HEK293T (cell line): ENCODE measurements around the gene CD2AP.

Experiments
- CTCF ChIA-PET: fragments of 350-600 bp; formaldehyde crosslinking; extraction: SDS; loops from one replicate; lab custom pipeline; 2021; ENCODE audit warnings: antibody characterized with exemption, inconsistent platforms; lab: Yijun Ruan, JAX
- POLR2A ChIA-PET: fragments of 350-600 bp; formaldehyde crosslinking; extraction: SDS; loops from one replicate; lab custom pipeline; 2020; ENCODE audit warnings: antibody characterized with exemption, inconsistent platforms; lab: Yijun Ruan, JAX
- DNase-seq: peaks from one replicate; pipeline ENCODE4 v3.0.0; 2012; ENCODE audit warnings: mixed read lengths; ENCODE audit errors: extremely low spot score
- ARNT ChIP-seq: fragments of 450-650 bp; IDR thresholded peaks from 2 replicates; pipeline ENCODE4 v1.6.1; 2017; ENCODE audit warnings: mild to moderate bottlenecking
- BHLHE40 ChIP-seq: fragments of 450-650 bp; IDR thresholded peaks from 2 replicates; pipeline ENCODE4 v1.6.1; 2016; ENCODE audit warnings: mild to moderate bottlenecking, moderate library complexity, borderline replicate concordance
- CTBP1 ChIP-seq: fragments of 450-650 bp; IDR thresholded peaks from 2 replicates; pipeline ENCODE4 v1.6.1; 2016; ENCODE audit warnings: borderline replicate concordance
- ELF4 ChIP-seq: fragments of 450-650 bp; IDR thresholded peaks from 2 replicates; pipeline ENCODE4 v1.6.1; 2017; ENCODE audit warnings: antibody characterized with exemption
- FOXA1 ChIP-seq: fragments of 450-650 bp; IDR thresholded peaks from 2 replicates; pipeline ENCODE4 v1.6.1; 2016; ENCODE audit warnings: mild to moderate bottlenecking
- FOXK2 ChIP-seq: fragments of 450-650 bp; IDR thresholded peaks from 2 replicates; pipeline ENCODE4 v1.6.1; 2016; ENCODE audit warnings: mild to moderate bottlenecking
- FOXM1 ChIP-seq: fragments of 450-650 bp; IDR thresholded peaks from 2 replicates; pipeline ENCODE4 v1.6.1; 2017; ENCODE audit warnings: mild to moderate bottlenecking, borderline replicate concordance
- HDGF ChIP-seq: fragments of 450-650 bp; IDR thresholded peaks from 2 replicates; pipeline ENCODE4 v1.6.1; 2017; ENCODE audit warnings: antibody characterized with exemption, borderline replicate concordance
- L3MBTL2 ChIP-seq: fragments of 450-650 bp; conservative IDR thresholded peaks from 2 replicates; pipeline ENCODE4 v1.6.1; 2016; ENCODE audit warnings: mild to moderate bottlenecking
- LEF1 ChIP-seq: fragments of 450-650 bp; IDR thresholded peaks from 2 replicates; pipeline ENCODE4 v1.6.1; 2017; ENCODE audit warnings: mild to moderate bottlenecking, borderline replicate concordance
- NFRKB ChIP-seq: fragments of 450-650 bp; IDR thresholded peaks from 2 replicates; pipeline ENCODE4 v1.6.1; 2016; ENCODE audit warnings: mild to moderate bottlenecking, moderate library complexity
- PKNOX1 ChIP-seq: fragments of 450-650 bp; IDR thresholded peaks from 2 replicates; pipeline ENCODE4 v1.6.1; 2016
- SP1 ChIP-seq: fragments of 450-650 bp; IDR thresholded peaks from 2 replicates; pipeline ENCODE4 v1.6.1; 2017
- SUZ12 ChIP-seq: fragments of 450-650 bp; IDR thresholded peaks from 2 replicates; pipeline ENCODE4 v1.6.1; 2016; ENCODE audit warnings: mild to moderate bottlenecking
- ZNF384 ChIP-seq: fragments of 450-650 bp; IDR thresholded peaks from 2 replicates; pipeline ENCODE4 v1.6.1; 2016

Gene CD2AP

GRCh38 chr6:47663462-47664216 lies 186.1 kb downstream of the CD2AP start:
- CTCF ChIA-PET, result interaction anchor here (0.5 kb wide), 1 partner anchor 83 kb away, joined by 3 read pairs; no protein-coding TSS in a partner anchor
- TF ChIP-seq LEF1 (no peak), SP1 (no peak), BHLHE40 (no peak), L3MBTL2 (no peak), NFRKB (no peak), ELF4 (no peak), ZNF384 (no peak)
- POLR2A ChIA-PET, result no interaction called here
- DNase-seq, result no peak

- no peak for DNase-seq
- ChIA-PET CTCF (no interaction called here), POLR2A (no interaction called here)
- TF ChIP-seq L3MBTL2 (no peak), ARNT (no peak), BHLHE40 (no peak), PKNOX1 (no peak), NFRKB (no peak), HDGF (no peak), LEF1 (no peak), FOXK2 (no peak)
These were observed 187.5 kb downstream of the CD2AP start for GRCh38 chr6:47665112-47665511.

- 0 out of 2 replicates have a peak, but pooled peaks have one; percentile 33 for TF ChIP-seq ZNF384
- TF ChIP-seq LEF1, result no peak
- CTCF ChIA-PET, result no interaction called here
- no peak for DNase-seq
- POLR2A ChIA-PET, result interaction anchor here (1.5 kb wide), 1 partner anchor 16 kb away, joined by 3 read pairs; no protein-coding TSS in a partner anchor
These were observed 192.3 kb downstream of the CD2AP start for GRCh38 chr6:47669684-47670513.

GRCh38 chr6:47670851-47671250 lies 193.3 kb downstream of the CD2AP start:
- TF ChIP-seq ELF4 (no peak), PKNOX1 (no peak), NFRKB (no peak), CTBP1 (no peak), BHLHE40 (no peak), FOXK2 (no peak), LEF1 (no peak), ZNF384 (no peak), SP1 (no peak), HDGF (no peak), SUZ12 (no peak), FOXA1 (no peak)
- CTCF ChIA-PET, result no interaction called here
- DNase-seq, result no peak
- POLR2A ChIA-PET, result interaction anchor here (1.5 kb wide), 1 partner anchor 15 kb away, joined by 3 read pairs; no protein-coding TSS in a partner anchor

GRCh38 chr6:47671777-47672176 lies 194.2 kb downstream of the CD2AP start:
- CTCF ChIA-PET, result no interaction called here
- DNase-seq, result no peak
- TF ChIP-seq L3MBTL2 (no peak), FOXK2 (no peak), SUZ12 (no peak), PKNOX1 (no peak), LEF1 (no peak), HDGF (no peak), ZNF384 (no peak), CTBP1 (no peak)
- POLR2A ChIA-PET, result no interaction called here

GRCh38 chr6:47672816-47673215 lies 195.2 kb downstream of the CD2AP start:
- no peak for DNase-seq
- ChIA-PET CTCF (no interaction called here), POLR2A (no interaction called here)
- TF ChIP-seq L3MBTL2, result no peak
- no peak for TF ChIP-seq BHLHE40
- no peak for TF ChIP-seq FOXA1

GRCh38 chr6:47674673-47675072 lies 197.1 kb downstream of the CD2AP start:
- CTCF ChIA-PET, result no interaction called here
- POLR2A ChIA-PET, result no interaction called here
- TF ChIP-seq FOXM1 (no peak), HDGF (no peak)
- DNase-seq, result no peak
